GM10266 (cell line): ENCODE measurements around the gene DENND1A.

Source experiments
- DNase-seq: peaks from one replicate; pipeline ENCODE4 v3.0.0; 2012; ENCODE audit errors: extremely low spot score
- CTCF ChIP-seq: IDR thresholded peaks from 2 replicates; pipeline ENCODE4 v1.5.1; 2012; ENCODE audit warnings: mild to moderate bottlenecking, low read depth; ENCODE audit not compliant: control insufficient read depth, insufficient read depth; ENCODE audit errors: missing control alignments

The DENND1A gene

GRCh38 chr9:123339666-123340510 lies 590.0 kb downstream of the DENND1A start:
- TF ChIP-seq CTCF, result no peak
- peak; percentile 36 for DNase-seq

GRCh38 chr9:123338710-123339665 lies 590.9 kb downstream of the DENND1A start:
- peak; percentile 70 for DNase-seq
- TF ChIP-seq CTCF, result no peak

- no peak for TF ChIP-seq CTCF
- no peak for DNase-seq
Measured at GRCh38 chr9:123337971-123338370, 592.0 kb downstream of the DENND1A start.

- DNase-seq, result no peak
- no peak for TF ChIP-seq CTCF
Measured at GRCh38 chr9:123336959-123337358, 593.0 kb downstream of the DENND1A start.

- no peak for DNase-seq
Measured at GRCh38 chr9:123336449-123336848, 593.5 kb downstream of the DENND1A start.

GRCh38 chr9:123335986-123336329 lies 594.0 kb downstream of the DENND1A start:
- DNase-seq, result no peak
- no peak for TF ChIP-seq CTCF

More at GRCh38 chr9:123336449-123336848, 593.5 kb downstream of the DENND1A start:
- no peak for TF ChIP-seq CTCF
